Psoas muscle (tissue), 8 donors: ENCODE data around the gene UTF1. TPM values are rescaled to one million over a fixed set of nuclear protein-coding genes. Genes with fewer than 3 reads are reported as not detected.

ENCODE experiments used
- ATAC-seq, 4 donors: fragments of 200-7000 bp; cut with Tn5 transposase; one replicate each; pipeline ENCODE4 v1.9.1; 2020; ENCODE audit warnings: moderate library complexity in 3 of 4, mild to moderate bottlenecking in 2 of 4
- DNase-seq, 2 donors: peaks; one replicate each; pipeline ENCODE4 v3.0.0-alpha.2; 2020
- H3K27ac ChIP-seq: fragments of 200-600 bp; one replicate; pipeline ENCODE4 v1.8.0; 2022
- H3K27me3 ChIP-seq, 3 donors: fragments of 200-600 bp in 1 of 3; one replicate each; pipeline versions ENCODE4 v1.6.1 to v1.8.0; 2013 to 2022; ENCODE audit warnings: low read length in 2 of 3, mild to moderate bottlenecking in 2 of 3, moderate library complexity in 1 of 3; ENCODE audit not compliant: insufficient read depth in 3 of 3
- H3K36me3 ChIP-seq, 2 donors: fragments of 200-600 bp in 1 of 2; one replicate each; pipeline versions ENCODE4 v1.6.1 to v1.8.0; 2013 to 2022; ENCODE audit warnings: low read depth in 1 of 2, mild to moderate bottlenecking in 1 of 2, moderate library complexity in 1 of 2; ENCODE audit not compliant: insufficient read depth in 1 of 2
- H3K4me1 ChIP-seq: fragments of 200-600 bp; one replicate; pipeline ENCODE4 v1.8.0; 2022
- H3K4me3 ChIP-seq: fragments of 200-600 bp; one replicate; pipeline ENCODE4 v1.8.0; 2022; ENCODE audit warnings: mild to moderate bottlenecking
- H3K9me3 ChIP-seq: fragments of 200-600 bp; one replicate; pipeline ENCODE4 v1.8.0; 2022
- CTCF ChIP-seq: fragments of 200-600 bp; IDR thresholded peaks from one replicate; pipeline ENCODE4 v1.8.0; 2022; ENCODE audit warnings: antibody characterized with exemption
- WGBS, 3 donors: extraction: QIAGEN DNeasy Blood & Tissue Kit; methylation state at CpG; one replicate each; pipeline versions ENCODE4 v1.1.6 to v1.1.7; 2013; 5-methylcytosine and 5-hydroxymethylcytosine counted together
- intact Hi-C, 2 donors: fragments of 100-400 bp; cut with DNase I; formaldehyde crosslinking; loops; one replicate each; pipeline versions ENCODE4 v1.11.0 to v1.14.2; 2022
- polyA plus RNA-seq, 3 donors: library from polyadenylated mRNA; stranded (reverse); fragments of 200-250 nt; gene quantifications; one replicate each; pipeline ENCODE4 v1.2.3, GENCODE V29; 2013
- total RNA-seq, 4 donors: library from RNA; stranded (reverse); fragmentation: NEBNext Ultra II Directional in 2 of 4; extraction: Animal tissue kit (Norgen Biotek cat#: 25700) in 2 of 4; gene quantifications; one replicate each; pipeline versions ENCODE4 v1.2.1 to v1.2.4, GENCODE V29; 2021 to 2023
- donor health status: healthy with polysubstance abuse.
- donor health status: DM: no; HTN: no; CAD: no; lungs with moderate emphysema.
- donor health status: Bipolar disorder and iron deficiency.
- donor health status: healthy.
- donor health status: DM: yes; HTN: yes; CAD: no.
- donor health status: DM: no; HTN: no; CAD: no.
- donor health status: DM: no; HTN: no; CAD: no.
- donor health status: DM: yes; HTN: yes; CAD: no.

The UTF1 gene
- total and polyA plus RNA-seq, 7 donors, result not detected

GRCh38 chr10:133249975-133250754 is 20.1 kb downstream of the UTF1 start:
- Histone ChIP-seq H3K27me3 (peaks cover 0 to 47% (median 14%) of the 10 kb centered on the region in 3 donors), H3K4me3 (no peak overlapping the region), H3K9me3 (no peaks in the 10 kb centered on the region), H3K36me3 (no peaks in the 10 kb centered on the region), H3K4me1 (no peaks in the 10 kb centered on the region), H3K27ac (no peak overlapping the region)
- intact Hi-C loops, result no loop called here
- DNase-seq (no peak), ATAC-seq (no peak)
- no peak for TF ChIP-seq CTCF
- WGBS, 3 donors, result 37 to 49% (median 47%) methylated on average over 10 to 11 of the region's 11 CpGs

GRCh38 chr10:133251388-133252222 is 21.6 kb downstream of the UTF1 start:
- whole genome bisulfite sequencing, 3 donors, result 48 to 54% (median 50%) methylated on average over 27 to 28 of the region's 28 CpGs
- no peak overlapping the region for H3K27ac ChIP-seq
- no peak overlapping the region for H3K4me3 ChIP-seq
- ATAC-seq, result no peak
- intact Hi-C loops, result no loop called here
- no peak for DNase-seq
- peaks cover 0 to 33% (median 10%) of the 10 kb centered on the region in 3 donors for H3K27me3 ChIP-seq
- TF ChIP-seq CTCF, result no peak
- no peaks in the 10 kb centered on the region for H3K4me1 ChIP-seq
- no peaks in the 10 kb centered on the region for H3K9me3 ChIP-seq
- H3K36me3 ChIP-seq, result no peaks in the 10 kb centered on the region

- no peak overlapping the region for H3K4me3 ChIP-seq
- H3K9me3 ChIP-seq, result no peaks in the 10 kb centered on the region
- no peaks in the 10 kb centered on the region for H3K36me3 ChIP-seq
- no peak for TF ChIP-seq CTCF
- 59 to 82% (median 78%) methylated on average over 4 to 12 of the region's 12 CpGs for WGBS, 3 donors
- no peak for ATAC-seq
- H3K27me3 ChIP-seq, result peaks cover 0 to 28% (median 7%) of the 10 kb centered on the region in 3 donors
- no peaks in the 10 kb centered on the region for H3K4me1 ChIP-seq
- intact Hi-C loops, result no loop called here
- no peak overlapping the region for H3K27ac ChIP-seq
- no peak for DNase-seq
Observed at GRCh38 chr10:133252223-133252552, 22.2 kb downstream of the UTF1 start.

GRCh38 chr10:133253361-133253955 is 23.4 kb downstream of the UTF1 start:
- H3K9me3 ChIP-seq, result no peaks in the 10 kb centered on the region
- H3K27me3 ChIP-seq, result peaks cover 0 to 15% (median 3%) of the 10 kb centered on the region in 3 donors
- H3K4me3 ChIP-seq, result no peak overlapping the region
- intact Hi-C loops, result no loop called here
- peaks cover 9% of the 10 kb centered on the region for H3K4me1 ChIP-seq
- TF ChIP-seq CTCF, result no peak
- no peaks in the 10 kb centered on the region for H3K36me3 ChIP-seq
- DNase-seq, result no peak
- no peak overlapping the region for H3K27ac ChIP-seq
- WGBS, 3 donors, result 84 to 91% (median 90%) methylated on average over 22 of the region's 22 CpGs
- no peak for ATAC-seq
